Measurements from ENCODE around the gene MANBA.

Gene MANBA

DNA sequence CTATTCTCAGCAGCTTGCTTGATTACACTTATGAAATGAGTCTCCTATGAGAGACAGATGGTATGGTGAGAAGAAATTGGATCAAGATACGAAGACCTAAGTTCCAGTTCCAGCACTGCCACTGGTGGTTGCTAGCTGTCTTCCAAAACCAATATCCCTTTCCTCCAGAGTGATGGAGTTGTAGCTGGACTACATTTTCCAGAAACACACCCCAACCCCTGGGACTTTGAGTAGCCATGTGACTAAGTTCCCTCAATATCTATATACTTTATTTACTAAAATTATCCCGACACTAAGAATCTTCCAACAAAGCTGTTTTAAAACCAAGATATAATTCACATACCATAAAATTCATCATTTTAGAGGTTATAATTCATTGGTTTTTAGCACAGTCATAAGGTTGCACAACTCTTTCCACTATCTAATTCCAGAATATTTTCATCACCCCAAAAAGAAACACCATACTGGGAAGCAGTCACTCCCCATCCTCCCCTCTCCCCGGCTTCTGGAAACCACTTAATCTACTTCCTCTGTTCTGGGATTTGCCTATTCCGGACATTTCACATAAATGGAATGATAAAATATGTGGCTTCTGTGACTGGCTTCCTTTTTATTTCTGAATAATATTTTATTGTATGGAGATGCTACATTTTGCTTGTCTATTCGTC, 118.0 kb downstream of the MANBA start (continued):
- TF ChIP-seq, protein P1, sequence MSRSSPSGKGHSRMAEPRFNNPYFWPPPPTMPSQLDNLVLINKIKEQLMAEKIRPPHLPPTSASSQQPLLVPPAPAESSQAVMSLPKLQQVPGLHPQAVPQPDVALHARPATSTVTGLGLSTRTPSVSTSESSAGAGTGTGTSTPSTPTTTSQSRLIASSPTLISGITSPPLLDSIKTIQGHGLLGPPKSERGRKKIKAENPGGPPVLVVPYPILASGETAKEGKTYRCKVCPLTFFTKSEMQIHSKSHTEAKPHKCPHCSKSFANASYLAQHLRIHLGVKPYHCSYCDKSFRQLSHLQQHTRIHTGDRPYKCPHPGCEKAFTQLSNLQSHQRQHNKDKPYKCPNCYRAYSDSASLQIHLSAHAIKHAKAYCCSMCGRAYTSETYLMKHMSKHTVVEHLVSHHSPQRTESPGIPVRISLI (tag by site-specific recombination; IDR thresholded peaks at IDR 0.05), result no peak
- TF ChIP-seq ZFP3 (tag by site-specific recombination; IDR thresholded peaks at IDR 0.05; ENCODE audit: low read depth), result no peak
- no peak for TF ChIP-seq HOXD13 (CRISPR knock-in tag; IDR thresholded peaks at IDR 0.05; ENCODE audit: borderline replicate concordance)

- Histone ChIP-seq H3K9me3 (ENCODE audit: control insufficient read depth, insufficient read depth, low read depth, low read length) (no peaks in the 10 kb centered on the region), H3K36me3 (ENCODE audit: control insufficient read depth in 2 of 2, insufficient read depth in 1 of 2, low read length in 2 of 2) (peaks cover 0 to 28% of the 10 kb centered on the region in 2 experiments; a peak in 1 of 3 replicates), H3K27ac (ENCODE audit: extremely low read depth, low read depth, low read length) (no peak overlapping the region), H3K4me3 (ENCODE audit: low read depth, low read length) (no peak overlapping the region), H3K4me1 (ENCODE audit: control insufficient read depth, insufficient read depth, low read length) (no peaks in the 10 kb centered on the region)
- ChIA-PET CTCF (no interaction called here), POLR2A (no interaction called here)
- TF ChIP-seq ZNF549 (tag by site-specific recombination; IDR thresholded peaks at IDR 0.05) (no peak), ZNF658 (tag by site-specific recombination; IDR thresholded peaks at IDR 0.05) (no peak), ZNF148 (tag by site-specific recombination; IDR thresholded peaks at IDR 0.05; ENCODE audit: borderline replicate concordance) (no peak), ZNF146 (tag by site-specific recombination; IDR thresholded peaks at IDR 0.05) (no peak), ZNF48 (tag by site-specific recombination; IDR thresholded peaks at IDR 0.05) (no peak), ZNF114 (tag by site-specific recombination; IDR thresholded peaks at IDR 0.05) (no peak), ZNF223 (tag by site-specific recombination; IDR thresholded peaks at IDR 0.05) (no peak), ZNF629 (tag by site-specific recombination; IDR thresholded peaks at IDR 0.05) (no peak)
- TF ChIP-seq, protein P2, sequence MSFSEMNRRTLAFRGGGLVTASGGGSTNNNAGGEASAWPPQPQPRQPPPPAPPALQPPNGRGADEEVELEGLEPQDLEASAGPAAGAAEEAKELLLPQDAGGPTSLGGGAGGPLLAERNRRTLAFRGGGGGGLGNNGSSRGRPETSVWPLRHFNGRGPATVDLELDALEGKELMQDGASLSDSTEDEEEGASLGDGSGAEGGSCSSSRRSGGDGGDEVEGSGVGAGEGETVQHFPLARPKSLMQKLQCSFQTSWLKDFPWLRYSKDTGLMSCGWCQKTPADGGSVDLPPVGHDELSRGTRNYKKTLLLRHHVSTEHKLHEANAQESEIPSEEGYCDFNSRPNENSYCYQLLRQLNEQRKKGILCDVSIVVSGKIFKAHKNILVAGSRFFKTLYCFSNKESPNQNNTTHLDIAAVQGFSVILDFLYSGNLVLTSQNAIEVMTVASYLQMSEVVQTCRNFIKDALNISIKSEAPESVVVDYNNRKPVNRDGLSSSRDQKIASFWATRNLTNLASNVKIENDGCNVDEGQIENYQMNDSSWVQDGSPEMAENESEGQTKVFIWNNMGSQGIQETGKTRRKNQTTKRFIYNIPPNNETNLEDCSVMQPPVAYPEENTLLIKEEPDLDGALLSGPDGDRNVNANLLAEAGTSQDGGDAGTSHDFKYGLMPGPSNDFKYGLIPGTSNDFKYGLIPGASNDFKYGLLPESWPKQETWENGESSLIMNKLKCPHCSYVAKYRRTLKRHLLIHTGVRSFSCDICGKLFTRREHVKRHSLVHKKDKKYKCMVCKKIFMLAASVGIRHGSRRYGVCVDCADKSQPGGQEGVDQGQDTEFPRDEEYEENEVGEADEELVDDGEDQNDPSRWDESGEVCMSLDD (tag by site-specific recombination; IDR thresholded peaks at IDR 0.05), result no peak
- TF ChIP-seq, protein P3, sequence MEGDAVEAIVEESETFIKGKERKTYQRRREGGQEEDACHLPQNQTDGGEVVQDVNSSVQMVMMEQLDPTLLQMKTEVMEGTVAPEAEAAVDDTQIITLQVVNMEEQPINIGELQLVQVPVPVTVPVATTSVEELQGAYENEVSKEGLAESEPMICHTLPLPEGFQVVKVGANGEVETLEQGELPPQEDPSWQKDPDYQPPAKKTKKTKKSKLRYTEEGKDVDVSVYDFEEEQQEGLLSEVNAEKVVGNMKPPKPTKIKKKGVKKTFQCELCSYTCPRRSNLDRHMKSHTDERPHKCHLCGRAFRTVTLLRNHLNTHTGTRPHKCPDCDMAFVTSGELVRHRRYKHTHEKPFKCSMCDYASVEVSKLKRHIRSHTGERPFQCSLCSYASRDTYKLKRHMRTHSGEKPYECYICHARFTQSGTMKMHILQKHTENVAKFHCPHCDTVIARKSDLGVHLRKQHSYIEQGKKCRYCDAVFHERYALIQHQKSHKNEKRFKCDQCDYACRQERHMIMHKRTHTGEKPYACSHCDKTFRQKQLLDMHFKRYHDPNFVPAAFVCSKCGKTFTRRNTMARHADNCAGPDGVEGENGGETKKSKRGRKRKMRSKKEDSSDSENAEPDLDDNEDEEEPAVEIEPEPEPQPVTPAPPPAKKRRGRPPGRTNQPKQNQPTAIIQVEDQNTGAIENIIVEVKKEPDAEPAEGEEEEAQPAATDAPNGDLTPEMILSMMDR (tag by site-specific recombination; IDR thresholded peaks at IDR 0.05), result no peak
Measured at GRCh38 chr4:102641793-102642192, 119.0 kb downstream of the MANBA start.

GRCh38 chr4:102640669-102641068, 120.1 kb downstream of the MANBA start:
- Histone ChIP-seq H3K27ac (ENCODE audit: extremely low read depth, low read depth, low read length) (no peak overlapping the region), H3K9me3 (ENCODE audit: control insufficient read depth, insufficient read depth, low read depth, low read length) (no peaks in the 10 kb centered on the region), H3K36me3 (ENCODE audit: control insufficient read depth in 2 of 2, insufficient read depth in 1 of 2, low read length in 2 of 2) (peaks cover 0 to 29% of the 10 kb centered on the region in 2 experiments; a peak in 1 of 3 replicates), H3K4me1 (ENCODE audit: control insufficient read depth, insufficient read depth, low read length) (no peaks in the 10 kb centered on the region), H3K4me3 (ENCODE audit: low read depth, low read length) (no peak overlapping the region)
- ChIA-PET POLR2A (no interaction called here), CTCF (no interaction called here)
- TF ChIP-seq KLF8 (tag by site-specific recombination; IDR thresholded peaks at IDR 0.05) (no peak), ZNF707 (tag by site-specific recombination; IDR thresholded peaks at IDR 0.05) (no peak), ZNF843 (tag by site-specific recombination; IDR thresholded peaks at IDR 0.05) (no peak), ZNF169 (tag by site-specific recombination; IDR thresholded peaks at IDR 0.05) (no peak)
- TF ChIP-seq, protein P4, sequence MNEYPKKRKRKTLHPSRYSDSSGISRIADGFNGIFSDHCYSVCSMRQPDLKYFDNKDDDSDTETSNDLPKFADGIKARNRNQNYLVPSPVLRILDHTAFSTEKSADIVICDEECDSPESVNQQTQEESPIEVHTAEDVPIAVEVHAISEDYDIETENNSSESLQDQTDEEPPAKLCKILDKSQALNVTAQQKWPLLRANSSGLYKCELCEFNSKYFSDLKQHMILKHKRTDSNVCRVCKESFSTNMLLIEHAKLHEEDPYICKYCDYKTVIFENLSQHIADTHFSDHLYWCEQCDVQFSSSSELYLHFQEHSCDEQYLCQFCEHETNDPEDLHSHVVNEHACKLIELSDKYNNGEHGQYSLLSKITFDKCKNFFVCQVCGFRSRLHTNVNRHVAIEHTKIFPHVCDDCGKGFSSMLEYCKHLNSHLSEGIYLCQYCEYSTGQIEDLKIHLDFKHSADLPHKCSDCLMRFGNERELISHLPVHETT (tag by site-specific recombination; IDR thresholded peaks at IDR 0.05), result no peak
